ENCODE measurements around the gene VPS26A. TPM values are rescaled to one million over a fixed set of nuclear protein-coding genes. Genes with fewer than 3 reads are reported as not detected.
A peak's percentile ranks its signal among the peaks of the same experiment; 100 is the strongest.

Gene VPS26A
- total RNA-seq, result 51.1 and 60.4 TPM in 2 replicates
- long read RNA-seq, transcript VPS26A-201 (9 exons, 2,697 nt), result major isoform, 447 of 516 reads
- long read RNA-seq, partial matches to known transcripts, result 25 of 516 reads
- long read RNA-seq, other reads (novel, unspliced or antisense), result 41 of 516 reads

GRCh38 chr10:69123747-69124562, at the start of gene VPS26A:
TSS of gene VPS26A (plus strand) at chr10:69124178. CDS start at chr10:69124278, 100 bp downstream.
- Mint-ChIP-seq H3K4me1 (ENCODE audit: low read depth) (peaks cover 10% of the 10 kb centered on the region), H3K27me3 (no peaks in the 10 kb centered on the region), H3K27ac (peak within 1 kb of the TSS; percentile 99), H3K4me3 (ENCODE audit: low read depth) (peak within 1 kb of the TSS; percentile 95), H3K36me3 (ENCODE audit: insufficient read depth) (no peaks in the 10 kb centered on the region), H3K9me3 (ENCODE audit: low read depth) (no peaks in the 10 kb centered on the region)
- DNase-seq (ENCODE audit: low spot score, unreplicated experiment), result peak; percentile 98
- TF ChIP-seq, protein P1, sequence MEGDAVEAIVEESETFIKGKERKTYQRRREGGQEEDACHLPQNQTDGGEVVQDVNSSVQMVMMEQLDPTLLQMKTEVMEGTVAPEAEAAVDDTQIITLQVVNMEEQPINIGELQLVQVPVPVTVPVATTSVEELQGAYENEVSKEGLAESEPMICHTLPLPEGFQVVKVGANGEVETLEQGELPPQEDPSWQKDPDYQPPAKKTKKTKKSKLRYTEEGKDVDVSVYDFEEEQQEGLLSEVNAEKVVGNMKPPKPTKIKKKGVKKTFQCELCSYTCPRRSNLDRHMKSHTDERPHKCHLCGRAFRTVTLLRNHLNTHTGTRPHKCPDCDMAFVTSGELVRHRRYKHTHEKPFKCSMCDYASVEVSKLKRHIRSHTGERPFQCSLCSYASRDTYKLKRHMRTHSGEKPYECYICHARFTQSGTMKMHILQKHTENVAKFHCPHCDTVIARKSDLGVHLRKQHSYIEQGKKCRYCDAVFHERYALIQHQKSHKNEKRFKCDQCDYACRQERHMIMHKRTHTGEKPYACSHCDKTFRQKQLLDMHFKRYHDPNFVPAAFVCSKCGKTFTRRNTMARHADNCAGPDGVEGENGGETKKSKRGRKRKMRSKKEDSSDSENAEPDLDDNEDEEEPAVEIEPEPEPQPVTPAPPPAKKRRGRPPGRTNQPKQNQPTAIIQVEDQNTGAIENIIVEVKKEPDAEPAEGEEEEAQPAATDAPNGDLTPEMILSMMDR (IDR thresholded peaks at IDR 0.05; ENCODE audit: unreplicated experiment), result no peak

DNA sequence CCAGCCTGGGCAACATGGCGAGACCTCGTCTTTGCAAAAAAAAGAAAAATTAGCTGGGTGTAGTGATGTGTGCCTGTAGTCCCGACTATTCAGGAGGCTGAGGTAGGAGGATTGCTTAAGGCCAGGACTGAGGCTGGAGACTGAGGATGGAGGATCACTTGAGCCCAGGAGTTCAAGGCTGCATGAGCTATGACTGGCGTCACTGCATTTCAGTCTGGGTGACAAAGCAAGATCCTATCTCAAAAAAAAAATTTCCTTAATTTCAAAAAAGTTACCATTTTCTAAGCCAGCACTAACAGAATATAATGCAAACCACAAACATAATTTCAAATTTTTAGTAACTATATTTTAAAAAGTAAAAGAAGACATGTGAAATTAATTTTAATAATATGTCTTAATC, 49.4 kb upstream of the VPS26A start:
- H3K4me3 Mint-ChIP-seq (ENCODE audit: low read depth), result no peak overlapping the region
- no peak for DNase-seq (ENCODE audit: low spot score, unreplicated experiment)
- peak overlapping the region; percentile 67 for H3K27ac Mint-ChIP-seq
- TF ChIP-seq, protein P1 (IDR thresholded peaks at IDR 0.05; ENCODE audit: unreplicated experiment), result no peak
- peaks cover 8% of the 10 kb centered on the region for H3K27me3 Mint-ChIP-seq
- H3K4me1 Mint-ChIP-seq (ENCODE audit: low read depth), result no peaks in the 10 kb centered on the region
- H3K36me3 Mint-ChIP-seq (ENCODE audit: insufficient read depth), result no peaks in the 10 kb centered on the region
- no peaks in the 10 kb centered on the region for H3K9me3 Mint-ChIP-seq (ENCODE audit: low read depth)

DNA sequence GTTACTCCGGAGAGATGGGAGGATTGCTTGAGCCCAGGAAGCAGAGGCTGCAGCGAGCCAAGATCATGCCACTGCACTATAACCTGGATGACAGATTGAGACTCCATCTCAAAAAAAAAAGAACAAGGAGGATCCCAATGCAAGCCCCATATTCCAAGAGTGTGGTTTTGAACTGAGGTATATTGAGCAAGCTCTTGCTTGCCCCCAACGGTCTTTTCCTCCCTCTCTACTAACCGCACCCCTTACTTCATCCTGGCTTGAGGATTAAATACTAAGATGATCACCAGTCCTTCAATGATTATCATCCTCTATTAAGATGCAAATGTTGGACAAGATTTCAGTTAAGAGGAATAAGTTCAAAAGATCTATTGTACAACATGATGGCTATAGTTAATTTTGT, 48.5 kb upstream of the VPS26A start:
- DNase-seq (ENCODE audit: low spot score, unreplicated experiment), result no peak
- no peak overlapping the region for H3K4me3 Mint-ChIP-seq (ENCODE audit: low read depth)
- TF ChIP-seq, protein P1 (IDR thresholded peaks at IDR 0.05; ENCODE audit: unreplicated experiment), result no peak
- H3K4me1 Mint-ChIP-seq (ENCODE audit: low read depth), result no peaks in the 10 kb centered on the region
- H3K27me3 Mint-ChIP-seq, result peaks cover 11% of the 10 kb centered on the region
- no peak overlapping the region for H3K27ac Mint-ChIP-seq
- H3K9me3 Mint-ChIP-seq (ENCODE audit: low read depth), result no peaks in the 10 kb centered on the region
- H3K36me3 Mint-ChIP-seq (ENCODE audit: insufficient read depth), result no peaks in the 10 kb centered on the region

DNA sequence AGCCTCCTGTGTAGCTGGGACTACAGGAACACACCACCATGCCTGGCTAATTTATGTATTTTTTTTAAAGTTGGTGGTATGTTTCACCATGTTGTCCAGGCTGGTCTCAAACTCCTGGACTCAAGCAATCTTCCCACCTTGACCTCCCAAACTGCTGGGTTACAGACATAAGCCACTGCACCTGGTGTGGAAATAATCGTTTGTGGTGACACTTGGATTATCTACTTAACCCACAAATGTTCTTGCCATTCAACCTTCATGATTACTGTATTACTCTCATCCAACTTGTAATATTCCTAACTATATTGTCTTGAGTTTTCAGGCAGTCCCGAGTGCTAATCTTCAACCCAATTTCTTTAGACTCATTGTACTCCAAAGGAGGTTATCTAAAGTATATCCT, 45.7 kb upstream of the VPS26A start:
- Mint-ChIP-seq H3K36me3 (ENCODE audit: insufficient read depth) (no peaks in the 10 kb centered on the region), H3K9me3 (ENCODE audit: low read depth) (no peaks in the 10 kb centered on the region), H3K27ac (no peak overlapping the region), H3K4me1 (ENCODE audit: low read depth) (no peaks in the 10 kb centered on the region), H3K27me3 (peaks cover 10% of the 10 kb centered on the region), H3K4me3 (ENCODE audit: low read depth) (no peak overlapping the region)
- no peak for DNase-seq (ENCODE audit: low spot score, unreplicated experiment)
- TF ChIP-seq, protein P1 (IDR thresholded peaks at IDR 0.05; ENCODE audit: unreplicated experiment), result no peak

- TF ChIP-seq, protein P1 (IDR thresholded peaks at IDR 0.05; ENCODE audit: unreplicated experiment), result no peak
- Mint-ChIP-seq H3K27me3 (peaks cover 11% of the 10 kb centered on the region), H3K4me1 (ENCODE audit: low read depth) (no peaks in the 10 kb centered on the region), H3K36me3 (ENCODE audit: insufficient read depth) (no peaks in the 10 kb centered on the region), H3K27ac (no peak overlapping the region), H3K4me3 (ENCODE audit: low read depth) (no peak overlapping the region), H3K9me3 (ENCODE audit: low read depth) (no peaks in the 10 kb centered on the region)
- no peak for DNase-seq (ENCODE audit: low spot score, unreplicated experiment)
Measured at GRCh38 chr10:69080226-69080625, 43.8 kb upstream of the VPS26A start.
